HepG2 (cell line): ENCODE measurements around the gene CD93.

Experiments
- ATF2 ChIP-seq: sonication (generic); formaldehyde crosslinking; IDR thresholded peaks from 2 replicates; pipeline ENCODE4 v1.4.0; 2020; ENCODE audit warnings: missing genetic modification reagents
- CTCF ChIP-seq: sonication (generic); formaldehyde crosslinking; IDR thresholded peaks from 2 replicates; pipeline ENCODE4 v1.5.0; 2020; ENCODE audit warnings: mild to moderate bottlenecking, missing genetic modification reagents, moderate library complexity
- POGZ ChIP-seq: sonication (generic); formaldehyde crosslinking; IDR thresholded peaks from 2 replicates; pipeline ENCODE4 v1.4.0; 2020; ENCODE audit warnings: mild to moderate bottlenecking, missing genetic modification reagents
- POLR2AphosphoS5 ChIP-seq: IDR thresholded peaks from 2 replicates; pipeline ENCODE4 v1.6.1; 2012; ENCODE audit warnings: low read depth, low read length
- RFX5 ChIP-seq: IDR thresholded peaks from 2 replicates; pipeline ENCODE4 v1.6.1; 2011; ENCODE audit warnings: low read depth, low read length, improper control_type of control experiment
- RFXANK ChIP-seq: IDR thresholded peaks from 2 replicates; pipeline ENCODE4 v1.6.1; 2016
- SMAD1 ChIP-seq: sonication (generic); formaldehyde crosslinking; IDR thresholded peaks from 2 replicates; pipeline ENCODE4 v1.4.0; 2020; ENCODE audit warnings: missing genetic modification reagents, low read depth, mild to moderate bottlenecking, borderline replicate concordance
- SP1 ChIP-seq, 2 experiments: fragments of 450-650 bp in 1 of 2; sonication (generic) in 1 of 2; formaldehyde crosslinking in 1 of 2; IDR thresholded peaks; 2 replicates each; pipeline versions ENCODE4 v1.4.0 to v1.6.1; 2016 to 2020; ENCODE audit warnings: missing genetic modification reagents in 1 of 2
- ZNF549 ChIP-seq: sonication (generic); formaldehyde crosslinking; IDR thresholded peaks from 2 replicates; pipeline ENCODE4 v1.5.0; 2020; ENCODE audit warnings: missing genetic modification reagents
- ZNF646 ChIP-seq: sonication (generic); formaldehyde crosslinking; IDR thresholded peaks from 2 replicates; pipeline ENCODE4 v1.9.0; 2021; ENCODE audit warnings: mild to moderate bottlenecking, missing genetic modification reagents

GRCh38 chr20:23078351-23079015 lies 7.6 kb downstream of the CD93 start:
- TF ChIP-seq CTCF (CRISPR knock-in tag), result no peak
- TF ChIP-seq SMAD1 (CRISPR knock-in tag), result no peak
- no peak for TF ChIP-seq ATF2 (CRISPR knock-in tag)
- TF ChIP-seq POGZ, result no peak
- TF ChIP-seq RFXANK (CRISPR knock-in tag), result no peak
- no peak for TF ChIP-seq POLR2AphosphoS5
- TF ChIP-seq SP1 (IDR thresholded peaks at IDR 0.05), result no peak
- TF ChIP-seq SP1 (CRISPR knock-in tag; IDR thresholded peaks at IDR 0.05), result no peak
- no peak for TF ChIP-seq ZNF646 (CRISPR knock-in tag)
- no peak for TF ChIP-seq RFX5
- no peak for TF ChIP-seq ZNF549 (CRISPR knock-in tag)
